Measurements from ENCODE around the gene FAM81A. TPM values are rescaled to one million over a fixed set of nuclear protein-coding genes. Genes with fewer than 3 reads are reported as not detected.

The FAM81A gene
- total RNA-seq (2022; extraction: Qiagen RNA extraction): 10.7 to 12.7 TPM (median 11.4 TPM) in 5 replicates

GRCh38 chr15:59437817-59438624 lies at the start of gene FAM81A:
TSS of gene FAM81A (plus strand) at chr15:59438186. CDS start at chr15:59458627, 20,441 bp downstream.

Other genes starting within 250 kb of the FAM81A start
- gene LDHAL6B, start 231.3 kb upstream of the FAM81A start, total RNA-seq (2022; extraction: Qiagen RNA extraction): not detected in 5 replicates
- gene MYO1E, start 65.3 kb upstream of the FAM81A start, total RNA-seq (2022; extraction: Qiagen RNA extraction): 237 to 327 TPM (median 313 TPM) in 5 replicates
- 121 to 140 TPM (median 128 TPM) in 5 replicates for gene GCNT3, start 173.6 kb downstream of the FAM81A start, total RNA-seq (2022; extraction: Qiagen RNA extraction)
- 148 to 190 TPM (median 177 TPM) in 5 replicates for gene GTF2A2, start 219.3 kb downstream of the FAM81A start, total RNA-seq (2022; extraction: Qiagen RNA extraction)

All from A549 treated with Hydrocortisone at 1 μM for 4 hours (cell line).